GM18909 (cell line): ENCODE results near the gene ATP11A.

Experiments used
- ATAC-seq: cut with Tn5 transposase; IDR thresholded peaks from one replicate; pipeline ENCODE4 v1.9.1; 2021; ENCODE audit warnings: mild to moderate bottlenecking; ENCODE audit not compliant: unreplicated experiment, poor library complexity

ATP11A gene

DNA sequence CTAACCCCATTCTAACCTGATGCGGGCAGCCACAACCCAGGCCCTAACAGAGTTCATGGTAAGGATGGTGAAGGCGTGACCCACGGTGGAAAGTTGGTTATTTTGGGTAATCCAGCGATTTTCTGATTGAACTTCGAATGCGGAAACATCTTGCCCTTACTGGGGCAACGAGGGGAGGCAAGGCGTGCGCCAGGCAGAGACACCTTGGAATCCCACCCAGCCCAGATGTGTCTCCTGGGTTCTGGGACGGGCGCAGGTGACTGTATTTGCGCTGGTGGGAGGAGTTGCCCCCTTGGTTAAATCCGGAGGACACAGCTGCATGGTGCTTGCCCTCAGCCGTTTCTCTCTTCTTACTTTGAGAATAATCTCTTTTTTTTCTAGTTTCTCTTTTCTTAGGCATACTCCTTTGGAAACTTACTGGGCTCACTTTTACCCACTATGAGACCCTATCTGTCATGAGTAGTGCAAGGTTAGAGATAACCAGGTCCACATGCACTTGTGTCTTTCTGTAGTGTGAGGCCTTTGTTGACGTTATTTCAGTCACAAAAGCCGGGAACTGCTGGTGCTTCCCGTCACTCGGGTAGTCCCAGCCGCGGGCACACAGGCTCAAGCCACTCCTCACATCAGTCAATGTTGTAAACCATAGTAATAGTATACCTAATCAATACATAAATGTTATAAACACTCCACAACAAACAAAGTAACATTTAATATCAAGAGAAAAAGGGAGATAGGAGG is 81.5 kb downstream of the ATP11A start:
- no peak for ATAC-seq

DNA sequence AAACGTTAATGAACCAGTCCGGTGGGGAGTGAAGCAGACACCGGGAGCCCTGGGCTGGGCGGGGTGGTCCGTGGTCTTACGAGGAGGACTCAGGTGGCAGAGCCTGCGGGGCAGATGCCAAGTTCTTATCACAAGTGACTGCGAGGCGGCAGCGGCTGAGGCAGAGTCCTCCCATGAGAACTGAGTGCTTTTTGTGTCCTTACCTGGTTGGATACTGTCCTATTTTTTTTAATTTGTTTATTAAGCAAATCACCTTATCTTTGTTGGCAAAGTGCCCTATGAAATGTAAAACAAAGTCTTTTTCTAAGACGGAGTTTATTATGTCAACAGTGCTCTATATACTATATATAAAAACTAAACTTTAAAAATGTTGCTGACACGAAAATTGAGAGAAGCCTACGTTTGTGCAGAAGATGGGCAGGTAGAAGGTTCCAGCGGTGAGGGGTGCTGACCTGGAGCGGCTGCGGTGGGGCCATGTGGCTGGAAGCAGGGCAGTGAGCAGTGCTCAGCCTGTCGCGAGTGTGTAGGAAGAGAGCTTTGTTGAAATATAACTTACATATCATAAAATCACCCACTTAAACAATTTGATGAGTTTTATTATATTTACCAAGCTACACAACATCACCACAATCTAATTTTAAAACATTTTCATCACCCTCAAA is 82.2 kb downstream of the ATP11A start:
- ATAC-seq: no peak

GRCh38 chr13:112772539-112772909 is 82.7 kb downstream of the ATP11A start:
- no peak for ATAC-seq

- ATAC-seq: no peak
These were observed 83.1 kb downstream of the ATP11A start for GRCh38 chr13:112772929-112773328.

- no peak for ATAC-seq
These were observed 84.0 kb downstream of the ATP11A start for GRCh38 chr13:112773601-112774447.

DNA sequence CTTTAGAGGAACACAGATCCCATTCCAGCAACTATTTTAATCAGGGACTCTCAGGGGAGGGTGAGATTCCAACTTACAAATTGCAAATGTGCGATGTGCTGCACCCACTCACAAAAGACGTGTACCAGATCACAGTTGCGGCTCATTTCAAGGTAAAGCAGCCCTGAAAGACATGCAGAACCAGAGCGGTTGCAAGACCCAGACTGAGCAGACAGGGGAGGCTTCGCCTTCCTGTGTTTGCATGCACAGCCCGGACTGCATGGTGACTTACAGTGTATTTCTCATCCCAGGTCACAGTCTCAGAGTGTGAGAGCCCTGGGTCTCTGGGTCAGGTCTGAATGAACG is 84.6 kb downstream of the ATP11A start:
- ATAC-seq: no peak

- ATAC-seq: no peak
These were observed 85.2 kb downstream of the ATP11A start for GRCh38 chr13:112774829-112775565.

DNA sequence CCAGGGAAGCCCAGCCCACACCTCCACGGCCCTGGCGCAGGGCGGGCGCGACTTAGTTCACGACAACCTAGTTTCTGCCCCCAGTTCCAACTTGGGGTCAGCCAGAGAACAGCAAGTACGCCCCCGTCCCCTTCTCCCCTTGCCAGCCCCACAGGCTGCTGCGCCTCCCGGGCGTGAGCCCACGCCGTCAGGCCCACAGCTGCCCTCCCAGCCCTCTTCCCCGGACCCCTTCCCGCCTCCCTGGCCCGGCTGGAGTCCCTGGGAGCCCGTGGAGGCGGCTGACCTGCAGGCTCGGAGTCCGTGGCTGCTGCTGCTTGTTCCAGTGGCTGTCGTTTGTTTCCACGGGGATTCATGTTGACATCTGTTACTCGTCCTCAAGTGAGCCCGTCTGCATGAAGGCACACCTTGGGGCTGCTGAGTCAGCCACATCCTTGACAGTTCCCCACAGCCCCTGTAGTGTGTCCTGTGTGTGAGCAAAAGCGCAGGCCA is 86.0 kb downstream of the ATP11A start:
- ATAC-seq: no peak

DNA sequence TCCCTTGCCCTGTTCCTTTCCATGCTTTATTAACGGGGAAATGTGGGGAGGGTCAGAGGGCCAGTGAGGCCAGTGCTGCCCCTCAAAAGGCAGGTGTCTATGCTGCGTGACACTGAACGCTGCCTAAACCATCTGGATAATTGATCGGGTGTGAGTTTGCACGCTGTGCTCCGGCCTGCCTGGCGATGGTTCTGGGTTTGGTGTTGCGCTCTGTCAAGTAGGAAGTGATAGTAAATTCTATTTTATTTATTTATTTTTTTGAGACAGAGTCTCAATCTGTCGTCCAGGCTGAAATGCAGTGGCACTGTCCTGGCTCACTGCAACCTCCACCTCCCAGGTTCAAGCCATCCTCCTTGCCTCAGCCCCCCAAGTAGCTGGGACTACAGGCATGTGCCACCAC is 86.5 kb downstream of the ATP11A start:
- no peak for ATAC-seq

DNA sequence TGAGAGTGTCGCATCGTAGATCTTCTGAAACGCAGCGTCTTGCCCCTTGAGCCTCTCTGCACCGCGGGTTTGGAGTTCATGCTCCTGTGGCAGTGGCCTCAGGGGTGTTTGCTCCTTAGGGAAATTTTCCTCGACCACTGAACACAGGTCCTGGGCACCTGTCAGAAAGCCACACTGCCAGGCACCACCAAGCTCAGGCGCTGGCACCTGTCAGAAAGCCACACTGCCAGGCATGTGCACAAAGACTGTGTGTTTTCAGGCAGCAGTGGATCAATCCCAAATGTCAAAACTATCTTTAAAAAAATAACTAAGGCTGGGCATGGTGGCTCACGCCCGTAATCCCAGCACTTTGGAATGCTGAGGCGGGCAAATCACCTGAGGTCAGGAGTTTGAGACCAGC is 87.1 kb downstream of the ATP11A start:
- no peak for ATAC-seq

- ATAC-seq: no peak
These were observed 88.0 kb downstream of the ATP11A start for GRCh38 chr13:112777637-112778406.

DNA sequence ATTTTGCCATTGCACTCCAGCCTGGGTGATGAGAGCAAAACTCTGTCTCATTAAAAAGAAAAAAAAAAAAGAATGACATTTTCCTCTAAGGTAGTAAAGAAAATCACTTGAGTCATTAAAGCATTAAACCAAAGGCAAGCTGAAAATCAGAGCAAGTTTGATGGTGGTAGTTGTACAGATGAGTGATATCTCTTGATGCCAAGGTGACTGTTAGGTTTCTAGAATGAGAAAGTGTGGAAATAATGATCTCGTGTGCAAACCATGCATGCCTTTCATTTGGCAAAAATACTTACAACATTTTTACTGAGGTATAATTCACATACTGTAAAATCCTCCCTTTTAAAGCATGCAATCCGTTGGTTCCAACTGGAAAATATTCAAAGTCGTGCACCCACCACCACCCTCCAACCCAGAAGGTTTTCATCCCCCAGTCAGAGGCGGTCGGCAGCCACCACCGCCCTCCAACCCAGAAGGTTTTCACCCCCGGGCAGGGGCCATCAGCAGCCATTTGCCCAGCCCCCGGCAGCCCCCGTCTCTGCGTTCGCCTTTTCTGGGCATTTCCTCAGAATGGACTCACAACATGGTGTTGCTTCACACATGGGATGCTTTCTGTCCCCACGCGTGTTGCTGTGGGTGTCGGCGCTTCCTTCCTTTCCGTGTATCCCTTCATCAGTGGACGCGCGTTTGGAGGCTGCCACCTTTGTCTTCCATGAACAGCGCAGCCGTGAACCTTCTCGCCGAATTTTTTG is 90.2 kb downstream of the ATP11A start:
- no peak for ATAC-seq

DNA sequence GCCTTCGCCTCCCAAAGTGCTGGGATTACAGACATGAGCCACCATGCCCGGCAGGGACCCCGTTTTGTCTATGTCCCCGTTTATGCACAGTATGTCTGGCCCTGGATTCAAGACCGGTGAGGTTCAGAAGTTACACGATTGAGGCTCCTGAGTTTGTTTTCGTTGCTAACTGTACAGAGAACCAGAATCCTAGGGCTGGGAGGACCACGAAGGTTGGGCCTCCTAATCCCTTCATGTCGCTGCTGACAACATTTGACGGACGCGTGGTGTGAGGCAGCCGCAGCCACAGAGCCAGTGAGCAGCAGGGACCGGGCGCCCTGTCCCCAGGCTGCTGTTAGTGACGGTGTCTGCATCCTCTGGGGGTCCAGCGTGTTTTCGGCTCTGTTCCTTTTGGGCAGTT is 91.4 kb downstream of the ATP11A start:
- ATAC-seq: no peak

DNA sequence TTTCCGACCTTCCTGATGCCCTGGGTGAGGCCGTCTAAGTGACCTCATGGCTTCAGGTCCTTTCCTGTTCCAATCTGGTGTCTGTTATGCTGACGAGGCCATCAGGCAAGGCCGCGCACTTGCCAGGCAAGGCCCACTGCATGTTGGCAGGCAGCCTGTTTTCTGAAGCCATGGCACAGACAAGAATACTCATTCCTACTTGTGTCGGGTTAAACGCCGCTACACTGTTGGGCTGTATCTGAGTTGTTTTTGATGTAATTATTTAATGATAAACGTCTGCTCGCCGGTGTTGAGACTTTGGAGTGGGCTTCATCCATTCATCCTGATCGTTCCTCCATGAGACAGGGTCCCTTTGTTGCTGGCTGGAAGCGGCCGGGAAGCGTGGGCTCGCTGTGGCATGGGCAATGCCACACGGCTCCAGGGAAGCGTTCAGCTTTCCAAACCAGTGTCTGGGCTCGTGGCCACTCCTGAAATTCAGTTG is 92.1 kb downstream of the ATP11A start:
- ATAC-seq: no peak

- no peak for ATAC-seq
These were observed 92.7 kb downstream of the ATP11A start for GRCh38 chr13:112782429-112783010.

DNA sequence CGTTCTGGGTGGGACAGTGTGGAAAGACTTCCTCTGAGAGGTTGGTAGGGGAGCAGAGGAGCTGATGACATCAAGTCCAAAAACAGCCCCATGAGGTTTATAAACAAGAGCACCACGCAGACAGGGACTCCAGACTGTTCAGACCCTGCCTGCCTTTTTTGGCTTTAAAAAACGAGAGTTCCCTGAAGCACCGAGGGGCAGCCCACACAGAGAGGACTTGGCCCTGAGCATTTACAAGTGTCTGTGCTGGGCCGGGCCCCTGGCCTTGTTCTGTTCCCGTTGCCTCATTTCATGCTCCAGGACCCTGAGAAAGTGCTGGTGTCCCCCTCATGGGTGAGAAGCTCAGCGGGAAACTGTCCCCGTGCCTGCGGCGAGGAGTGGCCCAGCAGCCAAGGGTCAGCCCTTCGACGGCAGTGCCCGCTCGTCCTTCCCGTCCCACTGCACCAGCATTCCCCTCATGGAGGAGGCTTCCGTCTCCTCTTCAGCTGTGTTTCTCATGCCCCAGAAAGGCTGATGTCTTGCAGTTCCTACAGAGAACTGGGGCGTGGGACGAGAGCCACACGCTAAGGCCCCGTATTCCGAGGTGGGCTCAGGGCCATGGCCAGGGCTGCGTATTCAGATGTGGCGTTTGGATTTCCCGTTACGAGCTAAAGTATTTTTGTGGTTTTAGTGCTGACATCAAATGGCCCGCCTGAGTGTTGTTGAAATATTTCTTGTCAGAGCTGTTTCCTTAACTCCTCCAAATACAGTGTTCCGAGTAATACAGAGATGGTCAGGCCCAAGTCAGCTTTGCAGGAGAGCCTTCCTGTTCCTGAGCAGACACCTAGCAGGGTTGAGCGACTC is 93.5 kb downstream of the ATP11A start:
- no peak for ATAC-seq

GRCh38 chr13:112783978-112784371 is 94.1 kb downstream of the ATP11A start:
- ATAC-seq: no peak
